Measurements from ENCODE around the gene KLHDC10.

- TF ChIP-seq CTCF (conservative IDR thresholded peaks at IDR 0.05): no peak
- no peak for TF ChIP-seq EZH2 (IDR thresholded peaks at IDR 0.05; ENCODE audit: low read depth)
Observed at GRCh38 chr7:130112093-130112492, 41.8 kb downstream of the KLHDC10 start.
